GM19023 (cell line): Measurements from ENCODE around the gene LACC1.

Source experiments
- ATAC-seq: cut with Tn5 transposase; IDR thresholded peaks from one replicate; pipeline ENCODE4 v1.9.1; 2021; ENCODE audit warnings: mild to moderate bottlenecking, moderate library complexity; ENCODE audit not compliant: unreplicated experiment

The LACC1 gene

GRCh38 chr13:43883631-43884030, 3.9 kb downstream of the LACC1 start:
- ATAC-seq = no peak

- no peak for ATAC-seq
These were observed 4.5 kb downstream of the LACC1 start for GRCh38 chr13:43884222-43884621.

- no peak for ATAC-seq
These were observed 14.7 kb downstream of the LACC1 start for GRCh38 chr13:43894438-43894837.

GRCh38 chr13:43895940-43896339, 16.2 kb downstream of the LACC1 start:
- no peak for ATAC-seq

- no peak for ATAC-seq
These were observed 25.8 kb downstream of the LACC1 start for GRCh38 chr13:43905435-43906031.

GRCh38 chr13:43908156-43909126, 28.7 kb downstream of the LACC1 start:
- ATAC-seq = no peak

GRCh38 chr13:43910856-43911255, 31.2 kb downstream of the LACC1 start:
- ATAC-seq = no peak

- no peak for ATAC-seq
These were observed 31.6 kb downstream of the LACC1 start for GRCh38 chr13:43911278-43911677.

GRCh38 chr13:43911871-43912270, 32.2 kb downstream of the LACC1 start:
- ATAC-seq = no peak

GRCh38 chr13:43915451-43915850, 35.7 kb downstream of the LACC1 start:
- ATAC-seq = no peak

- ATAC-seq = no peak
These were observed 37.1 kb downstream of the LACC1 start for GRCh38 chr13:43916828-43917227.

- no peak for ATAC-seq
These were observed 38.9 kb downstream of the LACC1 start for GRCh38 chr13:43918636-43919035.

GRCh38 chr13:43920965-43921674, 41.4 kb downstream of the LACC1 start:
- ATAC-seq = no peak

- peak; percentile 74 for ATAC-seq
These were observed 45.0 kb downstream of the LACC1 start for GRCh38 chr13:43924549-43925245.

GRCh38 chr13:43929947-43930346, 50.2 kb downstream of the LACC1 start:
- ATAC-seq = no peak

GRCh38 chr13:43933378-43933777, 53.7 kb downstream of the LACC1 start:
- peak; percentile 100 for ATAC-seq

GRCh38 chr13:43934273-43934672, 54.6 kb downstream of the LACC1 start:
- no peak for ATAC-seq

GRCh38 chr13:43935878-43936277, 56.2 kb downstream of the LACC1 start:
- ATAC-seq = no peak

- ATAC-seq = no peak
These were observed 56.9 kb downstream of the LACC1 start for GRCh38 chr13:43936647-43937046.

- ATAC-seq = no peak
These were observed 58.1 kb downstream of the LACC1 start for GRCh38 chr13:43937839-43938238.

GRCh38 chr13:43938449-43938848, 58.7 kb downstream of the LACC1 start:
- no peak for ATAC-seq
